ENCODE measurements around the gene WDR72. TPM values are rescaled to one million over a fixed set of nuclear protein-coding genes. Genes with fewer than 3 reads are reported as not detected.
"Not testable (repeated sequence)": the region's sequence is repeated elsewhere in the genome, so short reads cannot be mapped to it uniquely, and the experiment has no call there.

WDR72 gene
- total RNA-seq, 1 donor from 2014 or later, result not detected

DNA sequence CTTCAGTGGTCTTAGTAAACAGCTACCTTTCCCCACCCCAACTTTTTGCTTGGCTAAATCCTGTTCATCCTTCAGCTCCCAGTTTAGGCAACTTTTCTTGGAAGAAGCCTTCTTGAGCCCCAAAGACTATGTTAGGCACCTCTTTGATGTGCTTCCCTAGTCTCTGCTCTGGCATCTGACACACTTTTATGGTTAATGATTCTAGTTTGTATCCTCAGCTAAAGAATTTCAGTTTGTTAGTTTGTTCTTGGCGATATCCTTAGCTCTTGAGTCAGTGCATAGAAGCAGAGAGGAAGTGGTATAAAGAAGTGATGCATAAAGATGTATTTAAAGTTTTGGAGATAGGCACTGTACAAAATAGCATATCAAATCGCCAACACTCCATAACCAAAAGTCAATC, 168.4 kb downstream of the WDR72 start:
- intact Hi-C loops (cut with micrococcal nuclease), result no loop called here

- intact Hi-C loops (cut with micrococcal nuclease), result no loop called here
Measured at GRCh38 chr15:53590380-53590779, 169.1 kb downstream of the WDR72 start.

GRCh38 chr15:53589520-53590057, 169.9 kb downstream of the WDR72 start:
- intact Hi-C loops (cut with micrococcal nuclease), result no loop called here

- intact Hi-C loops (cut with micrococcal nuclease), result no loop called here
Measured at GRCh38 chr15:53588773-53589172, 170.7 kb downstream of the WDR72 start.

GRCh38 chr15:53586799-53587198, 172.7 kb downstream of the WDR72 start:
- intact Hi-C loops (cut with micrococcal nuclease), result no loop called here

GRCh38 chr15:53581513-53581912, 177.9 kb downstream of the WDR72 start:
- intact Hi-C loops (cut with micrococcal nuclease), result no loop called here

GRCh38 chr15:53580366-53580765, 179.1 kb downstream of the WDR72 start:
- intact Hi-C loops (cut with micrococcal nuclease), result no loop called here

DNA sequence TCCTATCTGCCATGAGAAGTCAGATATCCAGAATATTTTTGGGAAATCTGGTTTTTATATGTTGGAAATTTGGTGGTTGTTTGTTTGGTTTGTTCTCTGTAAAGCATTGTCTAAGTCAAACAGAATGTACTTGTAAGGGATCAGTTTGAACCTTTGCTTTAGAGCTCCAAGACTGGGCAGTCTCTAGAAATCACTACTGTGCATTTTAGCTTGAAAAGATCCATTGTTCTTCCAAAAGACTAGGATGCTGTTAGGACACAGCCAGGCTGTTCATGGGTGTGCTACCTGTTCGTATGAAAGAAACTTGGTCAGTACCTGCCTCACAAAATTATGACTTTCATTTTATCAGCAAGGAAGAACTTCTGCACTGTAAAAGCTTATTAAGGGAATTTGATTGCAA, 182.6 kb downstream of the WDR72 start:
- intact Hi-C loops (cut with micrococcal nuclease), result no loop called here

- intact Hi-C loops (cut with micrococcal nuclease), result no loop called here
Measured at GRCh38 chr15:53573091-53573490, 186.4 kb downstream of the WDR72 start.

DNA sequence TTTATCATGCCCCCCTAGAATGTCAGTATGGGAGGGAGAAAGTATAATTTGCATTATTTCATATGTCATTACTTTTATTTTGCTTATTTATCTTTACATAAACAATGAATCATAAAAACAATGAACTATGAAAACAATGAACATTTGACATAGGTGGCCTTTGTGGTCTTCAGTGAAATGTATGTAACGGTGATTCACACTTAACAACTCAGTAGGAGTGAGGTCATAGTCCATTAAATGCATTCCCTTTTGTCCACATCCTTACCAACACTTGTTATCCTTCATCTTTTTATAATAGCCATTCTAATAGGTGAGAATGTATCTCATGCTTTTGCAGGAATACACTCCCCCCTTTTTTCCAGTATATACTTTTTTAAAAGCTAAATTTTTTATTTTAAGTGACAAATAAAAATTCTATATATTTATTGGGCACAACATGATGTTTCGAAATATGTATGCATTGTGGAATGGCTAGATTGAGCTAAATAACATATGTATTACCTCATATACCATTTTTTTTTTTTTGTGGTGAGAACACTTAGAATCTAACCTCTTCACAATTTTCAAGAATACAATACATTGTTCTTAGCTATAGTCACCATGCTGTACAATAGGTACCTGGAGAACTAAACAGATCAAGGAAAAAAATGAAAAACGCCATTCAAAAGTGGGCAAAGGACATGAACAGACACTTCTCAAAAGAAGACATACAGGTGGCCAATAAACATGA, 189.5 kb downstream of the WDR72 start:
- intact Hi-C loops (cut with micrococcal nuclease), result no loop called here

- intact Hi-C loops (cut with micrococcal nuclease), result no loop called here
Measured at GRCh38 chr15:53566912-53567311, 192.6 kb downstream of the WDR72 start.

DNA sequence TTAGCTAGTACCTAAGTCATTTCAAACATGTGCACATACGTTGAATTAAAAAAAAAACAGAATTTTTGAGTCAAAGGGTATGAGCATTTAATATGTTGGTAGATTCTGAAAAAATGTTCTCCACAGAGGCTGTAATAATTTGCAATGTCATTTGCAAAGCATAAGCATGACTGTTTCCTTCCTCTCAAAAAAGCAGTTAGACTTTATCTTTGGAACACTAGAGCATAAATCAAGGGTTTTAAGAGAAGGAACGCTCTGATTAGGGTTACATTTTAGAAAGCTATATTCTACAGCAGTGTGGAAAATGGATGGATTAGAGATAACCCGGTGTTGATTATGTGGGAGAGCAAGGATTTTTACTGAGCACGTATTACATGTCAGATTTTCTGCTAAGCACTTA, 193.7 kb downstream of the WDR72 start:
- intact Hi-C loops (cut with micrococcal nuclease), result no loop called here

DNA sequence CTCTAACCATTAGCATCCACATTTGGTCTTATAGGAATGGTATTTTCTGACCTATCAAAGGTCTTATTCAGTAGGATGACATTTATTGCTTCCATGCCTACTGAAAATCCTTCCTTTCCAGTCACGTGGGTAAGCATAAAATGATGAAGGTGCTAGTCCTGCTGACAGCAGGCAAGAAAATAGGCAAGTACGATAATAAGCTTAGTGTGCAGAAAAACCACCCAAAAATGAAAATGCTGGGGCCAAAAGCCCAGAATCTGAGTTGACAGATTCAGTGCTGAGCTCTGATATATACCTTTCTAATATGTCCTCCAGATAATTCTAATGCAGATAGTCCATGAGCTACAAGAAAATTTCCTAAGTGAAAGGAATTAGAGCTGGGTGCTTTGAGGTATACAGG, 194.8 kb downstream of the WDR72 start:
- intact Hi-C loops (cut with micrococcal nuclease), result no loop called here

DNA sequence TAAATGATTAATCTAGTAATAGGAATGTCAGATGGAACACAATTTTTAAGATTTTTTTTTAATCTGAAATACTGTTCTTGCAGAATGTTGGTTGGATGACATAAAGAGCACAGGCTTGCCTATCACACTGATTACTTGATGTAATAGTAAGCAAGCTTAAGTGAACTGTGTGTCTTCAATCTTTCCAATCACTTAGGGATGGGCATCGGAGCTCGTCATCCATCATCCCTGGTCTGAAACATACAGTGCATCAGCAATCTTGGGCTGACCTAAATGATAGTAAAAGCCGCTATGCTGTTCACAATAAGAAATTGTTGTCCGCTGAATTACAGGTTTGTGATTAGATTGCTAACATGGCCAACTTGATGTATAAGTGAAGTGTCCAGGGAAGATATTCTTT, 195.8 kb downstream of the WDR72 start:
- intact Hi-C loops (cut with micrococcal nuclease), result no loop called here

GRCh38 chr15:53559364-53560277, 199.8 kb downstream of the WDR72 start:
- intact Hi-C loops (cut with micrococcal nuclease), result no loop called here

- intact Hi-C loops (cut with micrococcal nuclease), result no loop called here
Measured at GRCh38 chr15:53558384-53558783, 201.1 kb downstream of the WDR72 start.

- intact Hi-C loops (cut with micrococcal nuclease), result no loop called here
Measured at GRCh38 chr15:53555226-53555625, 204.2 kb downstream of the WDR72 start.

GRCh38 chr15:53549697-53550305, 209.7 kb downstream of the WDR72 start:
- intact Hi-C loops (cut with micrococcal nuclease), result no loop called here

GRCh38 chr15:53548236-53548635, 211.2 kb downstream of the WDR72 start:
- intact Hi-C loops (cut with micrococcal nuclease), result no loop called here

DNA sequence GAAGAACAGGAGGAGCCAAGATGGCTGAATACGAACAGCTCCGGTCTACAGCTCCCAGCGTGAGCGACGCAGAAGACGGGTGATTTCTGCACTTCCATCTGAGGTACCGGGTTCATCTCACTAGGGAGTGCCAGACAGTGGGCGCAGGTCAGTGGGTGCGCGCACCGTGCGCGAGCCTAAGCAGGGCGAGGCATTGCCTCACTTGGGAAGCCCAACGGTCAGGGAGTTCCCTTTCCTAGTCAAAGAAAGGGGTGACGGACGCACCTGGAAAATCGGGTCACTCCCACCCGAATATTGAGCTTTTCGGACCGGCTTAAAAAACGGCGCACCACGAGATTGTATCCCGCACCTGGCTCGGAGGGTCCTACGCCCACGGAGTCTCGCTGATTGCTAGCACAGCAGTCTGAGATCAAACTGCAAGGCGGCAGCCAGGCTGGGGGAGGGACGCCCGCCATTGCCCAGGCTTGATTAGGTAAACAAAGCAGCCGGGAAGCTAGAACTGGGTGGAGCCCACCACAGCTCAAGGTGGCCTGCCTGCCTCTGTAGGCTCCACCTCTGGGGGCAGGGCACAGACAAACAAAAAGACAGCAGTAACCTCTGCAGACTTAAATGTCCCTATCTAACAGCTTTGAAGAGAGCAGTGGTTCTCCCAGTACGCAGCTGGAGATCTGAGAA, 218.7 kb downstream of the WDR72 start:
- intact Hi-C loops (cut with micrococcal nuclease), result not testable (repeated sequence)

DNA sequence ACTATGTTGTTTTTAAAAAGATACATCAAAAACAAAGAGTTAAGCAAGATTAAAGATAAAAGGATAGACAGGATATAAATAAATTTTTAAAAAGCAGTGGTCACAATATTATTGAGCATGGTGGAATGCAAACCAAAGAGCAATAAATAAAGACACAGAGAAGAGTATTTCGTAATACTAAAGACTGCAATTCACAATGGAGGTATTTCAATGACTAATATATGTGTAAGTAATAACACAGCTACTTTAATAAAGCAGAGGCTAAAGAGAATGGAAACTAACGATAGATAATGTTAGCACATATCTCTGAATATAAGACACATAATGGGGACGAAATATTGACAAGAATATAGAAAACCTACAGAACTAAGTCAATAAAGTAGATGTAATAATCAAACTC, 219.6 kb downstream of the WDR72 start:
- intact Hi-C loops (cut with micrococcal nuclease), result no loop called here

Measured in T-helper 2 cell treated with Interferon-gamma antibody and Interleukin-4, amounts not matched to agents 100 ng/mL and 5 ng/mL, for 36 hours (primary cell).